ENCODE results near the gene TMEM26.

DNA sequence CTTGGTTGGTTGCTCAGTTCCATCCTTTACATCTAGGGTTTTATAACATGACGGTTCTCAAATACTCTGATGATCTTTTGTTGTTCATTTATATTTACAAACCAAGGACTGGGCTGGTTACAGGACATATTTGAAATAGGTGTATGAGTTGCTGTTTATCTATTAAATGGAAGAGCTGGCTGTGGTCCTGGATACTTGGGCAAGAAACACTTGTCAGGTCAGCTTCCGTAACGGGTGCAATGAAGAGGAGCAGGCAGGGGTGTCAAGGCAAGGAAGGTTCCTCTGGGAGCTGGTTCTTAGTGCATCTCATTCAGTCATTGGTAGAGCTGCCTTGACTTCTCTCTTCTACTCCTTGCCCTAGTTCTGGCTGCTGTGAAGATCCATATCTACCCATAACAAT, 4.8 kb upstream of the TMEM26 start:
- TF ChIP-seq CTCF (IDR thresholded peaks at IDR 0.05) (no peak), ZFX (IDR thresholded peaks at IDR 0.05; ENCODE audit: borderline replicate concordance) (no peak)
